ENCODE results near the gene CNRIP1. TPM values are rescaled to one million over a fixed set of nuclear protein-coding genes. Genes with fewer than 3 reads are reported as not detected.

The CNRIP1 gene
- total RNA-seq, 1 experiment from 2014 or later, result 0.84 TPM

GRCh38 chr2:68302281-68302875, 17.4 kb downstream of the CNRIP1 start:
- BruUV-seq (replicated peaks), result no TSS peak
- TF ChIP-seq, protein P1, sequence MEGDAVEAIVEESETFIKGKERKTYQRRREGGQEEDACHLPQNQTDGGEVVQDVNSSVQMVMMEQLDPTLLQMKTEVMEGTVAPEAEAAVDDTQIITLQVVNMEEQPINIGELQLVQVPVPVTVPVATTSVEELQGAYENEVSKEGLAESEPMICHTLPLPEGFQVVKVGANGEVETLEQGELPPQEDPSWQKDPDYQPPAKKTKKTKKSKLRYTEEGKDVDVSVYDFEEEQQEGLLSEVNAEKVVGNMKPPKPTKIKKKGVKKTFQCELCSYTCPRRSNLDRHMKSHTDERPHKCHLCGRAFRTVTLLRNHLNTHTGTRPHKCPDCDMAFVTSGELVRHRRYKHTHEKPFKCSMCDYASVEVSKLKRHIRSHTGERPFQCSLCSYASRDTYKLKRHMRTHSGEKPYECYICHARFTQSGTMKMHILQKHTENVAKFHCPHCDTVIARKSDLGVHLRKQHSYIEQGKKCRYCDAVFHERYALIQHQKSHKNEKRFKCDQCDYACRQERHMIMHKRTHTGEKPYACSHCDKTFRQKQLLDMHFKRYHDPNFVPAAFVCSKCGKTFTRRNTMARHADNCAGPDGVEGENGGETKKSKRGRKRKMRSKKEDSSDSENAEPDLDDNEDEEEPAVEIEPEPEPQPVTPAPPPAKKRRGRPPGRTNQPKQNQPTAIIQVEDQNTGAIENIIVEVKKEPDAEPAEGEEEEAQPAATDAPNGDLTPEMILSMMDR (IDR thresholded peaks at IDR 0.05; ENCODE audit: unreplicated experiment), result no peak
- H3K36me3 Mint-ChIP-seq (ENCODE audit: insufficient read depth, unreplicated experiment), result no peaks in the 10 kb centered on the region
- no peak overlapping the region for H3K4me3 Mint-ChIP-seq (ENCODE audit: unreplicated experiment)
- H3K27me3 Mint-ChIP-seq (ENCODE audit: insufficient read depth, unreplicated experiment), result no peaks in the 10 kb centered on the region
- H3K27ac Mint-ChIP-seq (ENCODE audit: low read depth, unreplicated experiment), result no peak overlapping the region
- H3K9me3 Mint-ChIP-seq (ENCODE audit: unreplicated experiment), result no peaks in the 10 kb centered on the region
- DNase-seq (ENCODE audit: unreplicated experiment), result no peak
- no peaks in the 10 kb centered on the region for H3K4me1 Mint-ChIP-seq (ENCODE audit: insufficient read depth, unreplicated experiment)
- ChIA-PET CTCF (interaction anchor here (1.3 kb wide), 1 partner anchor 139 kb away, joined by 4 read pairs; no protein-coding TSS in a partner anchor), POLR2A (interaction anchor here (0.6 to 1.8 kb wide), 2 partner anchors 8 to 126 kb away, joined by 4 to 5 read pairs; no protein-coding TSS in a partner anchor)
- intact Hi-C loops (cut with micrococcal nuclease), result no loop called here

DNA sequence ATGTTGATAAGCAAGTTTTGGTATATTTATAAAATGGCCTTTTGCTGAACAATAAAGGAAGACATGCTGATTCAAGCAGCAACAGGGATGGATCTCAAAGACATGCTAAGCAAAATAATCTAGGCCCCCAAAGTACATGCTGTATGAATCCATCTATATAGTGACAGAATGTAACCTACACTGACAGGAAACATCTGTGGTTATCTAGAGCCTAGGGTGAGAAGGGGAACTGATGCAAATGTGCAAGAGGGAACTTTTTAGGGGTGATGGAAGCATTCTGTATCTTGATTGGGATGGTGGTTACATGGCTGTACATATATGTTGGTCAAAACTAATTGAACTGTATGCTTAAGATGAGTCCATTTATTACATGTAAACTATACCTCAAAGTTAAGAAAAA, 24.2 kb downstream of the CNRIP1 start:
- BruUV-seq (replicated peaks), result no TSS peak
- POLR2A ChIA-PET, result no interaction called here
- Mint-ChIP-seq H3K4me3 (ENCODE audit: unreplicated experiment) (no peak overlapping the region), H3K36me3 (ENCODE audit: insufficient read depth, unreplicated experiment) (no peaks in the 10 kb centered on the region), H3K9me3 (ENCODE audit: unreplicated experiment) (no peaks in the 10 kb centered on the region), H3K27me3 (ENCODE audit: insufficient read depth, unreplicated experiment) (no peaks in the 10 kb centered on the region), H3K4me1 (ENCODE audit: insufficient read depth, unreplicated experiment) (no peaks in the 10 kb centered on the region), H3K27ac (ENCODE audit: low read depth, unreplicated experiment) (no peak overlapping the region)
- CTCF ChIA-PET, result interaction anchor here (13.0 kb wide), 1 partner anchor 171 kb away, joined by 161 read pairs; no protein-coding TSS in a partner anchor
- TF ChIP-seq, protein P1 (IDR thresholded peaks at IDR 0.05; ENCODE audit: unreplicated experiment), result no peak
- DNase-seq (ENCODE audit: unreplicated experiment), result no peak
- intact Hi-C loops (cut with micrococcal nuclease), result no loop called here

- no peak for DNase-seq (ENCODE audit: unreplicated experiment)
- TF ChIP-seq, protein P1 (IDR thresholded peaks at IDR 0.05; ENCODE audit: unreplicated experiment), result no peak
- BruUV-seq (replicated peaks), result no TSS peak
- Mint-ChIP-seq H3K4me1 (ENCODE audit: insufficient read depth, unreplicated experiment) (no peaks in the 10 kb centered on the region), H3K9me3 (ENCODE audit: unreplicated experiment) (no peaks in the 10 kb centered on the region), H3K36me3 (ENCODE audit: insufficient read depth, unreplicated experiment) (no peaks in the 10 kb centered on the region), H3K27me3 (ENCODE audit: insufficient read depth, unreplicated experiment) (no peaks in the 10 kb centered on the region), H3K4me3 (ENCODE audit: unreplicated experiment) (no peak overlapping the region), H3K27ac (ENCODE audit: low read depth, unreplicated experiment) (no peak overlapping the region)
- intact Hi-C loops (cut with micrococcal nuclease), result no loop called here
- ChIA-PET POLR2A (interaction anchor here (0.8 to 1.1 kb wide), 2 partner anchors 12 to 69 kb away, joined by 3 read pairs; no protein-coding TSS in a partner anchor), CTCF (interaction anchor here (0.6 to 13.0 kb wide), 3 partner anchors 148 to 357 kb away, joined by 4 to 161 read pairs (median 30); no protein-coding TSS in a partner anchor)
Measured at GRCh38 chr2:68294913-68295312, 24.8 kb downstream of the CNRIP1 start.

DNA sequence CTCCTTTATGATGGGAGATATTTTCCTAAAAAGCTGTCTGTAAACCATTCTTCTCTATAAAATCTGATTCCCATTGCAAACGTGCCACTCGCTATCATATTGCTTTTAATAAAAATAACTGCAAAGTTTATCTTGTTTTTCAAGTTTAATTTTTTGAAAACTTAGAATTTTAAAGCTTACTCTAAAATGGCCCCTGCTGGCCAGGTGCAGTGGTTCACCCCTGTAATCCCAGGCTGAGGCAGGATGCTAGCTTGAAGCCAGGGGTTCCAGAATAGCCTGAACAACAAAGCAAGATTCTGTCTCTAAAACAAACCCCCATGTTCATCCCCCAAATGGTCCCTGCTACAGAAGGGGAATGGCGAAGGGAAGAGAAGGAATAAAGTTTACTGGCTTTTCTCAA, 25.6 kb downstream of the CNRIP1 start:
- no peak overlapping the region for H3K4me3 Mint-ChIP-seq (ENCODE audit: unreplicated experiment)
- POLR2A ChIA-PET, result interaction anchor here (0.8 to 1.1 kb wide), 2 partner anchors 12 to 69 kb away, joined by 3 read pairs; no protein-coding TSS in a partner anchor
- CTCF ChIA-PET, result interaction anchor here (0.5 to 13.0 kb wide), 7 partner anchors 60 to 357 kb away, joined by 3 to 161 read pairs (median 4); no protein-coding TSS in a partner anchor
- BruUV-seq (replicated peaks), result no TSS peak
- no peaks in the 10 kb centered on the region for H3K4me1 Mint-ChIP-seq (ENCODE audit: insufficient read depth, unreplicated experiment)
- H3K27me3 Mint-ChIP-seq (ENCODE audit: insufficient read depth, unreplicated experiment), result no peaks in the 10 kb centered on the region
- intact Hi-C loops (cut with micrococcal nuclease), result no loop called here
- TF ChIP-seq, protein P1 (IDR thresholded peaks at IDR 0.05; ENCODE audit: unreplicated experiment), result no peak
- no peak overlapping the region for H3K27ac Mint-ChIP-seq (ENCODE audit: low read depth, unreplicated experiment)
- no peak for DNase-seq (ENCODE audit: unreplicated experiment)
- no peaks in the 10 kb centered on the region for H3K9me3 Mint-ChIP-seq (ENCODE audit: unreplicated experiment)
- no peaks in the 10 kb centered on the region for H3K36me3 Mint-ChIP-seq (ENCODE audit: insufficient read depth, unreplicated experiment)
